Endothelial cell of hepatic sinusoid (primary cell): ENCODE results near the gene TBX6.

ENCODE experiments used
- in situ Hi-C: cut with HindIII; loops from 2 replicates; pipeline ENCODE4 v1.10.0; 2017; ENCODE audit warnings: low sequenced_read_pairs

The TBX6 gene

DNA sequence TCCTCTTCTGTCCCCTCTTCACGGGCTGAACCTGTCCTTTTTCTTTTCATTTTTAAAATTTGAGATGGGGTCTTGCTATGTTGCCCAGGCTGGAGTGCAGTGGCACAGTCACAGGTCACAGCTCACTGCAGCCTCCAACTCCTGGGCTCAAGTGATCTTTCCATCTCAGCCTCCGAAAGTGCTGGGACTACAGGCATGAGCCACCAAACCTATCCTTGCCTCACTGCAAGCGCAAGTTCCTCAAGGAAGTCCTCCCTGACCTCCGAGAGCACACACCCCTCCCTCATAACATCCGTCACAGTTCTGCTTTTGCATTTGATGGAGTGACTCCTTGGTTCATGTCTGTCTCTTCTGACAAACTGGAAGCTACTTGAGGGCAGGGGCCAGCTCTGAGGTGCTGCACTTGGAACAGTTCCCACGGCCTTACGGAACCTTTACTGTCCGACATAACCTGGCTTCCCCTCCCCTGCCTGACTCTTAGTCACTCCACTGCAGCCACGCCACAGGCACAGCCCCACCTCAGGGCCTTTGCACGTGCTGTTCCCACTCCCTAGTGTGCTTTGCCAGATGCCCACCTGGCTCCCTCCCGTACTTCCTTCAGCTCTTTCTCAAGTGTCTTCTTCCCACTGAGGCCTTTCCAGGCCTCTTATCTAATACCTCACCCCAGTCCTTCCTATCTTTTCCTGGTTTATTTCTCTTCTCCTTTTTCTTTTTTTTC lies 4.4 kb downstream of the TBX6 start:
- in situ Hi-C loops, result no loop called here

GRCh38 chr16:30086291-30087140 lies 5.2 kb downstream of the TBX6 start:
- in situ Hi-C loops, result no loop called here

DNA sequence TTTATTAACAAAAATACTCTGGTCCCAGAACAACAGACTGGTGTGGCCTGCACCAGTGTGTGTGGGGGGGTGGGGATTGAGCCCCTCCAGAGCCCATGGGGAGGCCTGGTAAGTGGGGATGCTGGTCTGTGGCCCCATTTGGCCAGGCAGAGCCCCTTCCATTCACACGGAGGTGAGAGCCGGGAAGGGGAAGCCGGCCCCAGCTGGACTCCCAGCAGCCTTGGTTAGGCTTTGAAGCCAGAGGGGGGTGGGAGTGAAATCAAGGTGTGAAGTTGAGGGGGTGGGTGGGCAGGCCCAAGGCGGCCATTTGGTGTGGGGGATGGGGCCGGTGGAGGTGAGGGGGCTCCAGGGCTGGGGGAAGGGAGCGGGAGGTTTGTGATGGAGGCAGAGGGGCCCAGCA lies 5.9 kb downstream of the TBX6 start:
- in situ Hi-C loops, result no loop called here

GRCh38 chr16:30085247-30085646 lies 6.5 kb downstream of the TBX6 start:
- in situ Hi-C loops, result no loop called here

DNA sequence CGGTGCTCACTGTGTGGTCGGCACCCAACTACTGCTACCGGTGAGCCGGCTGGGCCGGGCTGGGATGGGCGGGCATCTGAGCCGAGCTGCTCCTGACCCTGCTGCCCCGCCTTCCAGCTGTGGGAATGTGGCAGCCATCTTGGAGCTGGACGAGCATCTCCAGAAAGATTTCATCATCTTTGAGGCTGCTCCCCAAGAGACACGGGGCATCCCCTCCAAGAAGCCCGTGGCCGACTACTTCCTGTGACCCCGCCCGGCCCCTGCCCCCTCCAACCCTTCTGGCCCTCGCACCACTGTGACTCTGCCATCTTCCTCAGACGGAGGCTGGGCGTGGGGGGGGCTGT lies 6.9 kb downstream of the TBX6 start:
- in situ Hi-C loops, result no loop called here

- in situ Hi-C loops, result no loop called here
Measured at GRCh38 chr16:30084096-30084815, 7.5 kb downstream of the TBX6 start.

GRCh38 chr16:30083216-30084055 lies 8.3 kb downstream of the TBX6 start:
- in situ Hi-C loops, result no loop called here

- in situ Hi-C loops, result no loop called here
Measured at GRCh38 chr16:30082545-30083090, 9.1 kb downstream of the TBX6 start.

DNA sequence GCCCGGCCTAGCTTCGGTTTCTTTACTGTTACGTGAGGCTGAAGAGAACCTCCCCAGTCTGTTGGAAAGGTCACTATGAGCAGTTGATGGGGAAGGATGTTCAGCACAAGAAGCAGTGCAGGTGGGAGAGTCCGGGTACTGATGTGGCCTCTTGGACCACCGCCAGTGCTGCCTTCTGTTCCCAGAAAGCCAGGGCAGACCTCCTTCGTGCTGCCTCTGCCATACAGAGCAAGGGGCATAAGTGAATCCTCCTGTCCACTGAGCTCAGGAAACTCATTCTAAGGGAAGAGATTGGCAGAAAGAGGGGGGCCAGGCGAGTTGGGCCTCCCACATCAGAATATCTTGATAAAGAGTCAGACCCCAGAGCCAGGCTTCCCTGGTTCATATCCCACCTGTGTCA lies 12.2 kb downstream of the TBX6 start:
- in situ Hi-C loops, result no loop called here

DNA sequence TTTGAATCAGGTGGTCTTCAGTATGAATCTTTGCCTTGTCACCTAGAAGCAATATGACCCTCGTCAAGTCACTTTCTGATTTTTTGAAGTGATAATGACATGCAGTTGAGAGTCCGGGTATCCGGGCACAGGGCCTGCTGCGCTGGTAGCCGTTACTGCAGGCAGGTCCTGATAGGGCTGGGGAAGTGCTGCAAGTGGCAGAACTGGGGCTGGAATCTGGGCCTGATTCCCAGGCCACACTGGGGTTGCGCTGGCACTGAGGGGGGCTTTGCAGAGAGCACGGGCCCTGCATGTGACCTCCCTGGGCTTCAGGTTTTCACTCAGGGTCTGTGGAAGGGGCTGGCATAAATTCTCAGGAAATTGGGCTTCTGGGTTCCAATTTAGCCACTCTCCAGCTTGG lies 13.0 kb downstream of the TBX6 start:
- in situ Hi-C loops, result no loop called here

- in situ Hi-C loops, result no loop called here
Measured at GRCh38 chr16:30077656-30078055, 14.1 kb downstream of the TBX6 start.

DNA sequence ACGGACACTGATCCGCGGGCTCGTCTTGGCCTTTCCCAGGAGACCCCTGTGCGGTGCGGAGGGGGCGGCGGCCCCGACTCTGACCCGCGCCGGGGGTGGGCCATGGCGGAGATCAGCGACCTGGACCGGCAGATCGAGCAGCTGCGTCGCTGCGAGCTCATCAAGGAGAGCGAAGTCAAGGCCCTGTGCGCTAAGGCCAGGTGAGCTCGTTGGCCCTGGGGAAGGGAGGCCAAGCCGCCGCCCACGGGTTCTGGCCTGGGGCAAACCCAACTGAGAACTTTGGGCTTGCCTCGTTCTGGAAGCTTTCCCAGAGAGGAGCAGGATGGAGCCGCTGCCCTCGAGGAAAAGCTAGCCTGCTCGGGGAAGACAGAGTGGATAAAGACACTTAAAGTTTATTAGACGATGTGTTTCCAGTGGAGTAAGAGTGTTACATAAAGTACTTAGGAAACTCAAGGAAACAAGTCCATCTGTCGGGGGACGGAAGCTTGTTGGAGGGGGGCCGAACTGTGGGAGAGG lies 15.4 kb downstream of the TBX6 start:
- in situ Hi-C loops, result no loop called here

DNA sequence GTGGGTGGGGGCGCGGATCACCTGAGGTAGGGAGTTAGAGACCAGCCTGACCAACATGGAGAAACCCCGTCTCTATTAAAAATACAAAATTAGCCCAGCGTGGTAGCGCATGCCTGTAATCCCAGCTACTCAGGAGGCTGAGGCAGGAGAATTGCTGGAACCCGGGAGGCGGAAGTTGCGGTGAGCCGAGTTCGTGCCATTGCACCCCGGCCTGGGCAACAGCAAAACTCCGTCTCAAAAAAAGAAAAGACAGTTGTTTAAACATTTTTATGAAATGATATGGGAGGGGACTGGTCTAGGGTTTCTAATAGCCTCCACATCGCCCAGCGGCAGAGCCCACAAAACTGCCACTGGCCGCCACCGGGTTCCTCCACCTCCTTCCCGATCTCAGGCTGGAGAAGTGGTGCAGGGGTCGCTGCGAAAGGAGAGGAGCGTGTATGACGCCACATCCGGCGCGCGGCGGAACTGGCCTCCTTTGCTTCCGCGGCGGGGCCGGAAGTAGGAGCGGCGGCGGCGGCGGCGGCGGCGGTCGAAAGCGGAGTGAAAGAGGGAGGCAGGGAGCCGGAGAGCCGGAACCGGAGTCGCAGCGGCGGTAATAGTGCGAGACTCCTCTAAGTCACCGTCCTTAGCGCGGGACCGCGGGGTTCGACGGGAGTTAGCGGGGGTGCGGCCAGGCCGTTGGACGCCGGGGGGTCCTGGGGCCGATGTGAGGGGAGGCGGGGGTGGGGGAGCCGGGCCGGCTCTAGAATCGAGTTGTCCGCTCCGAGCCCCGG lies 16.0 kb downstream of the TBX6 start, which contains the start of gene PPP4C:
PPP4C (plus strand) TSS at position 492 of the 773 bp plus-strand sequence. CDS start 384 bp downstream, outside the sequence.
- in situ Hi-C loops, result no loop called here

DNA sequence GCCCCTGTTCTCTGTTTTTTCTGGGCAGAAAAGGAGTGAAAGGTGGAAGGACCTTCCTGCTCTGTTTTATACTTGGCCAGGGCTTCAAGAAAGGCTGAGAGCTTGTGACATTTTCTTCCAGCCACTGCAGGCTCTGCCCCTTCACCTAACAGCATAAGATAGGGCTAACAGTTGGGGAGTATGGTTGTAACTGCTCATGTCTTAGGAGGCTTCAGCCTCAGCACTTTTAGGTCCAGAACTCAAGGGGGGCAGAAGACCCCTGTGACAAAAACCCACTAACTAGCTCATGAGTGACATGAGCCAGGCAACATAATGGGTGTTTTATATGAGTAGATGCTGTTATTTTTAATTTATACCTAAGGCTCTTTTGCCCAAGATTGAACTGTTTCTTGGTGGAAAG lies 21.2 kb downstream of the TBX6 start:
- in situ Hi-C loops, result no loop called here

- in situ Hi-C loops, result no loop called here
Measured at GRCh38 chr16:30069611-30070462, 21.9 kb downstream of the TBX6 start.

- in situ Hi-C loops, result no loop called here
Measured at GRCh38 chr16:30068750-30069610, 22.7 kb downstream of the TBX6 start.

GRCh38 chr16:30068333-30068732 lies 23.4 kb downstream of the TBX6 start:
- in situ Hi-C loops, result no loop called here

GRCh38 chr16:30067584-30067916 lies 24.2 kb downstream of the TBX6 start:
- in situ Hi-C loops, result no loop called here
